K562 (cell line): ENCODE data around the gene EVX1. TPM values are rescaled to one million over a fixed set of nuclear protein-coding genes. Genes with fewer than 3 reads are reported as not detected.

Experiments
- ARHGAP35 ChIP-seq: fragments of 450-650 bp; IDR thresholded peaks from 2 replicates; pipeline ENCODE4 v1.6.1; 2018; ENCODE audit not compliant: partially characterized antibody
- ARID4B ChIP-seq: sonication (generic); formaldehyde crosslinking; IDR thresholded peaks from 2 replicates; pipeline ENCODE4 v1.8.0; 2022; ENCODE audit warnings: mild to moderate bottlenecking, missing genetic modification reagents
- CUX1 ChIP-seq: fragments of 200-800 bp; sonication (Bioruptor generic); IDR thresholded peaks from 2 replicates; pipeline ENCODE4 v1.6.1; 2016; ENCODE audit warnings: missing genetic modification characterization, missing compliant biosample characterization
- HIVEP1 ChIP-seq: fragments of 250-450 bp; sonication (Bioruptor Pico); IDR thresholded peaks from 2 replicates; pipeline ENCODE4 v1.4.0; 2020; ENCODE audit warnings: mild to moderate bottlenecking
- HMGN3 ChIP-seq: IDR thresholded peaks from 2 replicates; pipeline ENCODE4 v1.6.1; 2011; ENCODE audit warnings: borderline replicate concordance, low read depth, mild to moderate bottlenecking, mixed read lengths, low read length; ENCODE audit not compliant: insufficient read length; ENCODE audit errors: extremely low read depth
- MCM3 ChIP-seq: fragments of 450-650 bp; IDR thresholded peaks from 2 replicates; pipeline ENCODE4 v1.6.1; 2016
- MEIS2 ChIP-seq: fragments of 450-650 bp; IDR thresholded peaks from 2 replicates; pipeline ENCODE4 v1.6.1; 2014; ENCODE audit warnings: mild to moderate bottlenecking; ENCODE audit not compliant: partially characterized antibody
- PBX2 ChIP-seq, 2 experiments: IDR thresholded peaks in 1 of 2; conservative IDR thresholded peaks in 1 of 2; 2 replicates each; pipeline ENCODE4 v1.6.1; 2016; ENCODE audit warnings: low read depth in 2 of 2, mild to moderate bottlenecking in 1 of 2, missing compliant biosample characterization in 1 of 2, missing genetic modification characterization in 1 of 2, moderate library complexity in 1 of 2
- RAD21 ChIP-seq, 2 experiments: fragments of 250-450 bp in 1 of 2; fragments of 450-650 bp in 1 of 2; sonication (Bioruptor Pico) in 1 of 2; formaldehyde crosslinking in 1 of 2; IDR thresholded peaks in 1 of 2; conservative IDR thresholded peaks in 1 of 2; 2 replicates each; pipeline versions ENCODE4 v1.4.0 to v1.8.0; 2020 to 2022; ENCODE audit warnings: mild to moderate bottlenecking in 2 of 2, moderate library complexity in 1 of 2
- RB1 ChIP-seq: fragments of 450-650 bp; IDR thresholded peaks from 2 replicates; pipeline ENCODE4 v1.6.1; 2017; ENCODE audit warnings: low read depth, mild to moderate bottlenecking
- RFX1 ChIP-seq: fragments of 450-650 bp; IDR thresholded peaks from 2 replicates; pipeline ENCODE4 v1.6.1; 2016; ENCODE audit warnings: mild to moderate bottlenecking, moderate library complexity
- RHOXF2B ChIP-seq: fragments of 250-450 bp; sonication (Bioruptor Pico); conservative IDR thresholded peaks from 2 replicates; pipeline ENCODE4 v1.5.1; 2021
- STAG1 ChIP-seq: sonication (generic); formaldehyde crosslinking; IDR thresholded peaks from 2 replicates; pipeline ENCODE4 v1.5.0; 2020; ENCODE audit warnings: missing genetic modification reagents, borderline replicate concordance
- ZBED1 ChIP-seq: IDR thresholded peaks from 2 replicates; pipeline ENCODE4 v1.6.1; 2014
- ZKSCAN1 ChIP-seq: fragments of 150-350 bp; IDR thresholded peaks from 2 replicates; pipeline ENCODE4 v1.6.1; 2016; ENCODE audit warnings: low read depth, low read length
- ZNF324 ChIP-seq: fragments of 250-450 bp; sonication (Bioruptor Pico); IDR thresholded peaks from 2 replicates; pipeline ENCODE4 v1.4.0; 2020; ENCODE audit warnings: mild to moderate bottlenecking
- ZNF384 ChIP-seq: IDR thresholded peaks from 2 replicates; pipeline ENCODE4 v1.6.1; 2012; ENCODE audit warnings: low read depth, low read length, improper control_type of control experiment
- polyA plus RNA-seq, 8 experiments: library from polyadenylated mRNA; depleted of rRNA in 4 of 8; stranded (reverse) in 5 of 8; unstranded in 3 of 8; fragments of >200 nt; fragmentation: Nextera tagmentation in 2 of 8; fragmentation: Illumina TruSeq in 1 of 8; extraction: Ambion mirVana in 2 of 8; extraction: Trizol in 1 of 8; gene quantifications; 2 replicates each; pipeline versions ENCODE4 v1.2.1 to v1.2.3, GENCODE V29; 2011 to 2014; ENCODE audit warnings: inconsistent platforms in 1 of 8, missing spikeins in 1 of 8
- total RNA-seq, 7 experiments: library from RNA; depleted of rRNA in 6 of 7; stranded (reverse); fragments of >200 nt in 6 of 7; fragmentation: Illumina TruSeq in 2 of 7; extraction: Trizol in 2 of 7; gene quantifications; 2 replicates each; pipeline versions ENCODE4 v1.2.1 to v1.2.3, GENCODE V29; 2011 to 2021; ENCODE audit warnings: low replicate concordance in 1 of 7

EVX1 gene
- total and polyA plus RNA-seq, 9 of the 15 experiments (the other 6 are each of a cell fraction or from before 2014, with no cell fraction given): not detected

GRCh38 chr7:27196287-27196767 is 46.3 kb upstream of the EVX1 start (continued):
- TF ChIP-seq ARID4B (CRISPR knock-in tag) (no peak), ZNF324 (CRISPR knock-in tag) (no peak), ZNF384 (0 out of 2 replicates have a peak, but pooled peaks have one; percentile 41), CUX1 (no peak), ZBED1 (no peak), MCM3 (no peak), RAD21 (CRISPR knock-in tag; conservative IDR thresholded peaks at IDR 0.05 in 1 of 2, IDR thresholded peaks at IDR 0.05 in 1 of 2) (peak; percentile 89 to 93), ARHGAP35 (no peak), HMGN3 (no peak), RFX1 (no peak), ZKSCAN1 (no peak), RB1 (peak; percentile 32; the same call in 1 of the 2 replicates), MEIS2 (peak; percentile 43), STAG1 (CRISPR knock-in tag) (peak; percentile 64; the same call in 1 of the 2 replicates), RHOXF2B (CRISPR knock-in tag) (no peak), PBX2 (CRISPR knock-in tag; IDR thresholded peaks at IDR 0.05; ENCODE audit: low read depth) (no peak), PBX2 (tag; conservative IDR thresholded peaks at IDR 0.05; ENCODE audit: low read depth) (peak; percentile 61), HIVEP1 (CRISPR knock-in tag) (no peak)
